ENCODE results near the gene ADGRV1.
"Not testable (repeated sequence)": the region's sequence is repeated elsewhere in the genome, so short reads cannot be mapped to it uniquely, and the experiment has no call there.

The ADGRV1 gene

DNA sequence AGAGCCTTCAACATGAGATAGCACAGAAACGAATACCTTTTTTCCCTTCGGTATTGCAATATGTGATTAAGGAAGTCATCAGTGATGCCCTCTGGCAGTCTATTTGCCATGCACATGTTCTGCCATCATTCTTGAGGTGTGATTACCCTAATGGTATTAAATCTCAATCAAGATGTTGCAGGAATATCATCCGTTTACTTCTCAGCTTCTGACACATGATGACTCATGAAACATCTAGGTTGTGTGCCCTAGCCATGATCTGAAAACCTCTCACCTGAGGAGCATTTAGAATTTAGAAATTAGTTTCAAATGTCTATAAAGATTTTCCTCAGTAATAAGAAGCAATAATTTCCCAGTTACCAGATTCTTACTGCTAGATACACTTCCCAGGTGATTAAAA is 209.1 kb downstream of the ADGRV1 start:
- TF ChIP-seq, protein P1, sequence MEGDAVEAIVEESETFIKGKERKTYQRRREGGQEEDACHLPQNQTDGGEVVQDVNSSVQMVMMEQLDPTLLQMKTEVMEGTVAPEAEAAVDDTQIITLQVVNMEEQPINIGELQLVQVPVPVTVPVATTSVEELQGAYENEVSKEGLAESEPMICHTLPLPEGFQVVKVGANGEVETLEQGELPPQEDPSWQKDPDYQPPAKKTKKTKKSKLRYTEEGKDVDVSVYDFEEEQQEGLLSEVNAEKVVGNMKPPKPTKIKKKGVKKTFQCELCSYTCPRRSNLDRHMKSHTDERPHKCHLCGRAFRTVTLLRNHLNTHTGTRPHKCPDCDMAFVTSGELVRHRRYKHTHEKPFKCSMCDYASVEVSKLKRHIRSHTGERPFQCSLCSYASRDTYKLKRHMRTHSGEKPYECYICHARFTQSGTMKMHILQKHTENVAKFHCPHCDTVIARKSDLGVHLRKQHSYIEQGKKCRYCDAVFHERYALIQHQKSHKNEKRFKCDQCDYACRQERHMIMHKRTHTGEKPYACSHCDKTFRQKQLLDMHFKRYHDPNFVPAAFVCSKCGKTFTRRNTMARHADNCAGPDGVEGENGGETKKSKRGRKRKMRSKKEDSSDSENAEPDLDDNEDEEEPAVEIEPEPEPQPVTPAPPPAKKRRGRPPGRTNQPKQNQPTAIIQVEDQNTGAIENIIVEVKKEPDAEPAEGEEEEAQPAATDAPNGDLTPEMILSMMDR (IDR thresholded peaks at IDR 0.05; ENCODE audit: insufficient read depth, low read length, poor library complexity, severe bottlenecking) = no peak
- TF ChIP-seq EZH2phosphoT487 (conservative IDR thresholded peaks at IDR 0.05; ENCODE audit: low read length) = no peak
- Histone ChIP-seq H3K36me3 (ENCODE audit: low read length) (no peaks in the 10 kb centered on the region), H3K4me2 (ENCODE audit: low read depth, low read length, poor library complexity, severe bottlenecking) (no peak overlapping the region), H3K79me2 (ENCODE audit: insufficient read depth, low read length) (no peaks in the 10 kb centered on the region), H3F3A (ENCODE audit: insufficient read depth) (no peaks in the 10 kb centered on the region), H3K27me3 (ENCODE audit: low read length) (no peaks in the 10 kb centered on the region), H3K4me3 (ENCODE audit: insufficient read depth, low read length, poor library complexity, severe bottlenecking) (no peak overlapping the region), H3K9me3 (ENCODE audit: insufficient read depth, low read length) (no peaks in the 10 kb centered on the region), H2AFZ (ENCODE audit: low read depth, low read length, severe bottlenecking) (no peak overlapping the region), H3K27ac (ENCODE audit: low read depth, low read length) (no peak overlapping the region), H4K20me1 (ENCODE audit: low read depth, low read length) (no peaks in the 10 kb centered on the region), H3K9ac (ENCODE audit: low read length) (no peak overlapping the region), H3K9me2 (replicated peaks; ENCODE audit: insufficient read depth, low read length) (no peaks in the 10 kb centered on the region)

DNA sequence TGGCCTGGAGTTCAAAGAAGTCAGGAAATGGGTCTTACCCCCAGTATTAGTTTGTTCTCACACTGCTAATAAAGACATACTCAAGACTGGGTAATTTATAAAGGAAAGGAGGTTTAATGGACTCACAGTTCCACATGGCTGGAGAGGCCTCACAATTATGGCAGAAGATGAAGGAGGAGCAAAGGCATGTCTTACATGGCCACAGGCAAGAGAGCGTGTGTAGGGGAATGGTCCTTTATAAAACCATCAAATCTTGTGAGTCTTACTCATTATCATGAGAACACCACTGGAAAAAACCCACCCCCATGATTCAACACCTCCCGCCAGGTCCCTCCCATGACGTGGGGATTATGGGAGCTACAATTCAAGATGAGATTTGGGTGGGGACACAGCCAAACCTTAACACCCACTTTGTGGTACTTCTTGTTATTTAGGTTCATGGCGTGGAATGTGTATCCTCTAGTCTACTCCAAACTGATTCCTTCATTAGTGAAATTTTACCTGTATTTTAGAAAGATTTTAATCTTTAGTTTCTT is 211.5 kb downstream of the ADGRV1 start:
- H3K4me2 ChIP-seq (ENCODE audit: low read depth, low read length, poor library complexity, severe bottlenecking); H3F3A ChIP-seq (ENCODE audit: insufficient read depth): not testable (repeated sequence)

DNA sequence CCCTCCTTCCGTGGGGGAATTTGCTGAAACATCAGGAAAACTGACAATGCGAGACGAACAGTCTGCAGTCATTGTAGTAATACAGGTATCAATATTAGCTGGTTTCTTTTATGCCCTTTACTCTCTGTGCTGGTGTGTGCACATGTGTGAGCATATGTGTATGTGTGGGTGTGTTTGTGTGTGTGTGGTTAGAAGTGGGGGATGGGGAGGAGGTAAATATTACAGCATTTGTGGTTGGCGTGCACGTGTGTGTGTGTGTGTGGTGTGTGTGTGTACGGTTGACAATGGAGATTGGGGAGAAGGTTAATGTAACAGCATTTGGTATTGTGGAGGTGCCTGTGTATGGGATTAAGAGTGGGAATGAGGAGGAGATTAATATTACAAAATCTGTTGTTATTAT is 219.4 kb downstream of the ADGRV1 start:
- Histone ChIP-seq H3K27me3 (ENCODE audit: low read length) (no peaks in the 10 kb centered on the region), H3F3A (ENCODE audit: insufficient read depth) (no peaks in the 10 kb centered on the region), H3K9ac (ENCODE audit: low read length) (no peak overlapping the region), H3K4me2 (ENCODE audit: low read depth, low read length, poor library complexity, severe bottlenecking) (no peak overlapping the region), H4K20me1 (ENCODE audit: low read depth, low read length) (no peaks in the 10 kb centered on the region), H3K27ac (ENCODE audit: low read depth, low read length) (no peak overlapping the region), H3K9me3 (ENCODE audit: insufficient read depth, low read length) (no peaks in the 10 kb centered on the region), H3K36me3 (ENCODE audit: low read length) (no peaks in the 10 kb centered on the region), H2AFZ (ENCODE audit: low read depth, low read length, severe bottlenecking) (no peak overlapping the region), H3K9me2 (replicated peaks; ENCODE audit: insufficient read depth, low read length) (no peaks in the 10 kb centered on the region), H3K79me2 (ENCODE audit: insufficient read depth, low read length) (no peaks in the 10 kb centered on the region), H3K4me3 (ENCODE audit: insufficient read depth, low read length, poor library complexity, severe bottlenecking) (no peak overlapping the region)
- TF ChIP-seq, protein P1 (IDR thresholded peaks at IDR 0.05; ENCODE audit: insufficient read depth, low read length, poor library complexity, severe bottlenecking) = no peak
- TF ChIP-seq EZH2phosphoT487 (conservative IDR thresholded peaks at IDR 0.05; ENCODE audit: low read length) = no peak

More for the DNA sequence above, 211.5 kb downstream of the ADGRV1 start:
- not testable (repeated sequence) for H3K79me2 ChIP-seq (ENCODE audit: insufficient read depth, low read length); H3K27ac ChIP-seq (ENCODE audit: low read depth, low read length); H2AFZ ChIP-seq (ENCODE audit: low read depth, low read length, severe bottlenecking); H3K9me3 ChIP-seq (ENCODE audit: insufficient read depth, low read length); H3K9me2 ChIP-seq (replicated peaks; ENCODE audit: insufficient read depth, low read length); H3K36me3 ChIP-seq (ENCODE audit: low read length); H3K4me3 ChIP-seq (ENCODE audit: insufficient read depth, low read length, poor library complexity, severe bottlenecking); H3K9ac ChIP-seq (ENCODE audit: low read length); H3K27me3 ChIP-seq (ENCODE audit: low read length); H4K20me1 ChIP-seq (ENCODE audit: low read depth, low read length)

DNA sequence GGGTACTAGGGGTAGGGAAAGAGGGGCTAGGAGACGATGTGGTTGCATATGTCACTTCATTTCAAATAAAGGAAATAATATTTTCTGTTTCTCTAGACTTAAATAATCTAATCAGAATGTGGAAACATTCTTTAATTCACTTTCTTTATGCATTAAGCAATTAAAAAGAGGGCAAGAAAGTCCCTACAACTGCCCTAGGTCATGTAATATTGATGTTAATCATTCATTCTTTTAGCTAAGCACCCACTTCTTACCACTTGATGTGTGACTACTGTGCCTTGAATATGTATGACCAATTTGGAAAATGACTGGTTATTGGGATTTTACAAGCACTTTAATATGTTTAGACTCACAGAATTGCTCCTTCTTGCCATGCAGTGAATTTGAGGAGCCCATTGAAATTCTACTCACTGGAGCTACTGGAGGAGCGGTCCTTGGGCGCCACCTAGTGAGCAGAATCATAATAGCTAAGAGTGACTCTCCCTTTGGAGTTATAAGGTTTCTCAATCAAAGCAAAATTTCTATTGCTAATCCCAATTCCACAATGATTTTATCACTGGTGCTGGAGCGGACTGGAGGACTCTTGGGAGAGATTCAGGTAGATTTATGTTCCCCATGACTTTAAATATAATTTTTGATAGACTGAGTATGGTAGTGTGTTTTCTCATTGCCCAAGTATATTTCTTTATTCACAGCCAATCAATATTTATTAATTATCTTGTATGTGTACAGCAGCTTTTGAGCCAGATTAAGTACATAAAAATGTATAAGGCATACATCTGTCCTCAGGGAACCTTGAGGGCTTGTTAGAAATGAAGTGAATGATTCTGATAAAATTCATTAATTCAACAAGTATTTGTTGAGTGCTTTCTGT is 225.1 kb downstream of the ADGRV1 start:
- Histone ChIP-seq H2AFZ (ENCODE audit: low read depth, low read length, severe bottlenecking) (no peak overlapping the region), H3K27ac (ENCODE audit: low read depth, low read length) (no peak overlapping the region), H3K36me3 (ENCODE audit: low read length) (no peaks in the 10 kb centered on the region)

More for the DNA sequence above, 225.1 kb downstream of the ADGRV1 start:
- no peaks in the 10 kb centered on the region for H3K9me3 ChIP-seq (ENCODE audit: insufficient read depth, low read length)
- H3K9ac ChIP-seq (ENCODE audit: low read length) = no peak overlapping the region
- TF ChIP-seq, protein P1 (IDR thresholded peaks at IDR 0.05; ENCODE audit: insufficient read depth, low read length, poor library complexity, severe bottlenecking) = peak; percentile 76
- TF ChIP-seq EZH2phosphoT487 (conservative IDR thresholded peaks at IDR 0.05; ENCODE audit: low read length) = no peak
- no peaks in the 10 kb centered on the region for H3K27me3 ChIP-seq (ENCODE audit: low read length)
- no peaks in the 10 kb centered on the region for H3K79me2 ChIP-seq (ENCODE audit: insufficient read depth, low read length)
- no peak overlapping the region for H3K4me3 ChIP-seq (ENCODE audit: insufficient read depth, low read length, poor library complexity, severe bottlenecking)
- no peaks in the 10 kb centered on the region for H3K9me2 ChIP-seq (replicated peaks; ENCODE audit: insufficient read depth, low read length)
- H3F3A ChIP-seq (ENCODE audit: insufficient read depth) = no peaks in the 10 kb centered on the region
- no peaks in the 10 kb centered on the region for H4K20me1 ChIP-seq (ENCODE audit: low read depth, low read length)
- H3K4me2 ChIP-seq (ENCODE audit: low read depth, low read length, poor library complexity, severe bottlenecking) = no peak overlapping the region

Measured in SU-DHL-6 (cell line).